ENCODE results near the gene PODXL2.

The PODXL2 gene

DNA sequence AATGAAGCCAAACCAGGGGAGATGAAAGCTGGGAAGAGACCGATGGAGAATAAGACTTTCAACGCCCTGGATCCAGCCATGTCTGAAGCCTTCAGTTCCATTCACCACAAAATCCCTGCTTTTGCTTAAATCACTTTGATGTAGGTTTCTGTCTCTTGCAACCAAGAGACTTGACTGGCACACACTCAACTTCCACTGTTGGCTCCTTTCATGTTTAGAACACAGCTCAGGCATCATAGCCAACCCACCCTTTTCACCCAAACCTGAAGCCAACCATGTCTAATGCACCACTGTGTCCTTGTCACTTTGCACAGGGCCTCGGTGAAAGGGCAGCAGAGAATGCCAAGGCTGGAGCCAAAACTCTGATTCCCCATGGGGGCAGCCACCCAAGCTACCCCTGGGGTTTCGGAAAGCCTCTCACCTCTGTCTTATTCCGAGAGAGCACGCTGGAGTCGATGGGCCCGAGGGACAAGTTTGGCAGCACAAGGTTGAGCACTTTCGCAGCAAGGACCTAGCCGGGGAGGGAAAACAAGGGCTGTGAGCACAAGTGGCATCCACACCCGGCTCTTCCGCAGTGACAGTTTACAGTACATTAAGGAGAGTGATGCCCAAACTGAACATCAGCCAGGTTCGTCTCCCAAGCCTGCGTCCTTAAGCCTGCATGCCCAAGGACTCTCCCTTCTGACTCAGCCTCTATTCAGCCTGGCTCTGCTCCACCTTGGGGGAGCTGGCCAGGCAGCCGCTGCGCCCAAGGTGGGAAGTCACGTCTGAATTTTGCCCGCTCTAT lies 81.4 kb downstream of the PODXL2 start:
- DNase-seq (ENCODE audit: low read depth) = no peak

DNA sequence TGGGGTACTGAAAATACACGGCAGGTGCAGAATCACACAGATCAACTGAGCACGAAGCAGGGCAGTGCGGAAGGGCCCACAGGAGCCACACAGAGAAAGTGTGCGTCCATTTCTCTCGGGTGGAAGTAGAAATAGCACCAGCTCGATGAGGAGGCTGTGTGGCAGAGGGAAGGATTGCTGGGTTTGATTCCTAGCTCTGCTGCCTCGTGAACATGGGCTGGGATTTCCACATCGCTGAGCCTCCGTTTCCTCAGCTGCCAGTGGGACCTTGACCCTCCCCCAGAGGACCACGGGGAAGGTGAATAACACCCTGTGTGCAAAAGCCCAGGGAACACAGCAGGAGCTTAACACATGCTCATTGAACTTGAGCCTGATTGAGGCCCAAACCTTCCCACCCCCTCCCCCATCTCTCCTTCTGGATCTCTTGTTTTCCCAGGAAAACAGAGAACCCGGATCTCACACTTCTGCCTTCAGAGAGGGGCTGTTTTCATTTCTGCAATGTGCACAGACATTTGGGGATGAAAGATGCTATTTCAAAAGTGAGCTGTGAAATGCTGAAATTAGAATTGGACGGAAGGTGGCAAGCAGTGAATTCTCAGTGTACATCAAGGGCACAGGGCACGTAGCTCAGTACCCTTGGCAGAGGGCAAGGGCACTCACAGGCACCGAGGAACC lies 82.2 kb downstream of the PODXL2 start:
- DNase-seq (ENCODE audit: low read depth) = no peak

DNA sequence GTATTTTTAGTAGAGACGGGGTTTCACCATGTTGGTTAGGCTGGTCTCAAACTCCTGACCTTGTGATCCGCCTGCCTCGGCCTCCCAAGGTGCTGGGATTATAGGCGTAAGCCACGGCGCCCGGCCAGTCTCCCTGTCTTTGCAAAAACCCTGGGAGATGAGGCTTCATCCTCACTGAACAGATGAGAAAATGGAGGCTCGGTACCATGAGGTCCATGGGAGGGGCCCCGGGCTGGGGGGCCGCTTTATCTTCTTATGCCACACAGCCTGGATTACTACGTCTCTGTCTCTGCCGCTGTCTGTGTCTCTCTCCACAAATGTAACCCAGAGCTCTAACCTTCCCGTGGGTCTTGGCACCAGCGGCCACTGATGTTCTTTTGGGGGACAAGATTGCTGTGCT lies 82.9 kb downstream of the PODXL2 start:
- DNase-seq (ENCODE audit: low read depth) = no peak

DNA sequence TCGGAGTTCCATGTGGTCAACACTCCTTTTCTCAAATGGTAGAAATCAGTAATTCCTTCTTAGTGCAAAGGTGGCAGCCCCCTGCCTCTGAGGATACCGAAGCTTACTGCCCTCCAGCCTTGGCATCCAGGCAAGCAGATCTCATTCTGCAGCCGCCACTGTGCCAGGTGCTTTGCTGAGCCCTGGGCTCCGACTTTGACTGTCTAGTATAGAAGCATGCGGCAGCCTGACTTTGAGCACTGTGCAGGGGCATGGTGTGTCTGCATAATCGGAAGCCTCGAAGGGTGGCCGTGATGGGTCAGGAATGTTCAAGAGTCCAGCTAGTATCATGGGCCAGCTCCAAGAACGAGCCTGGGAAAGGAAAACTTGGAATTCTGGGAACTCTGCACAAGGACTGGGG lies 83.5 kb downstream of the PODXL2 start:
- no peak for DNase-seq (ENCODE audit: low read depth)

DNA sequence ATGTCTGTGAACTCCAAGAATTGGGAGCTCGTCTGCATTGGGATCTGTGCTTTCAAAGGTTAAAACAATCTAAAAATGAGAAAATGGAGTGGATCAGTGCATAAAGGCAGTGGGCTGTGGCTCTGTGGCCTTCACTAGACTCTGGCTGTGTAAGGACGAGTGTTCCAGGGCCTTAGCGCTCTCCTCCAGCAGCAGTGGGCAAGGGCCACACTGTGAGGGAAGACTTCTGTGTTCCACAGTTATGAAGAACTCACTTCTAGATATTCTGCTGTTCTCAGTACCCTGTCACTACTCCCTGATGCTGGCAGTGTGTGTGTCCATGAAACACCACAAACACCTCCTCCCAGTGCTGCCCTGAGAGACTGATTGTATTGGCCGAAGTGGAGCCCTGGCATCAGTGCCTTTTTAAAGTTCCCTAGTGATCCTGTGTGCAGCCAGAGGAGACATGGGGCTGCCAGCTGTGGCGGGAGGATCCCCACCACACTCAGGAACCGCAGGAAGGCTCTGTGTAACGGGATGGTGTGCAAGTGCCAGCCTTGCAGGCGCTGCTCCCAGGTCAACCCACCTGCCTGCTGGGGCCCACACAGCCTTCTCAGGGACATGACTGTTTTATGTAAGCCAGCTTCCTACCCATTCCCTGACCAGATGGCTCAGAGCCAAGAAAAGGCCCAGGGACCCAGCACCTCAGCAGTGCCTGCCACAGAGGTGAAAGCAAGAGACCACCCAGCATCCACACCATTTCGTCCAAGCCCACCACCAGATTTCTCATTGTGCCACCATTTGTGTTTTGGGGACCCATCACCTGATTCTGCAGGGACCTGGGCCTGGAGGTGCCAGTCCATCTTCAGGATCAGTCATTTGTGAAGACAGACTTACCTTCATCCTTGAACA lies 84.1 kb downstream of the PODXL2 start:
- DNase-seq (ENCODE audit: low read depth) = no peak

DNA sequence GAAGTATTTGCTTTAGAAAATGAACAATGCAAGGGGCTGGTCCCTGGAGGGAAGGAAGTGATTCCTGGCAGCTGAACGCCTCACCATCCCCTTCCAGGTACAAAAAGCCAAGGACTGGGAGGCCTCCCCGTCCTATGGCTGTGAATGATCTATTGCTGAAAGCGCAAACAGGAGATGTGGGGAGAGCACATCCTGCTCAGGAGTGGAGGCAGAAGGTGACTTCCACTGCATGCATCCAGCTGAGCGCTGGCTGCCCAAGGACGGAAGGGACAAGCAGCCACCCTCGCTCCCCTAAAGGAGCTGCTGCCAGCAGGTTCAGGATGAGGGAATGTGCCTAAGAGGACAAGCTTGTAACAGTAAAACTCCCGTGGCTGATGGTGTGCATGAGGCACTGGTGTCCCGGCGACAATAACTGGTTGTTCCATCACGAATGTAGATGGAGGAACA lies 85.2 kb downstream of the PODXL2 start:
- DNase-seq (ENCODE audit: low read depth) = no peak

DNA sequence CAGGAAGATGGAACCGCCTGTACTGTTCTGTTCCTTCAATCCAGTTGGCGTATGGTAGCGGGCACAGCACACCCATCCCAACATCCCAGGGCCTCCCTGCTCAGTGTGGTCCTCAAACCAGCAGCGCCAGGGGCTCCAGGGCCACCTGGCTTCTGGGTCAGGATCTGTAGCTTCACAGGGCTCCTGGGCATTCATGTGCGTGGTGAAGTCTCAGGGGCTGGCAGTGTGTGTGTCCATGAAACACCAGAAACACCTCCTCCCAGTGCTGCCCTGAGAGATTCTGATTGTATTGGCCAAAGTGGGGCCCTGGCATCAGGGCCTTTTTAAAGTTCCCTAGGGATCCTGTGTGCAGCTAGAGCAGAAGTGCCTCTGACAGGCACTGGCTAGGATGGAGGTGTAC lies 85.9 kb downstream of the PODXL2 start:
- no peak for DNase-seq (ENCODE audit: low read depth)

DNA sequence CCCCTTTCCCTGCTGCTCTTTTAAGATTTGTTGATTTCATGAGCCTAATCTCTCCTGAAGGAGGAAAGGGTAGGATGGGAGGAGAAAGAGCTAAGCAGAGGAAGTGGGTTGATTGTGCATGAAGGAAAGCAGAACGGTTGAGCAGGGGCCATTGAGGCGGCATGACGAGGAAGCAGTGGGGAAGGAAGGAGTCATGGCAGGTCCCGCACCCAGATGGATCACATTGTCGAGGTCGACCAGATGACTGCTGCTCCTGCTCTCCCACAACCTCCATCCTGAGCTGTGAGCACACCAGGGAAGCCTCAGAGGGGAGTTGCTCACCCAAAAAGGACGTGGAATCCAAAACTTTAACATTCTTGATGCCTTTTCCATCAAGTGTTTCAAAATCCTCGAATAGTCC lies 86.5 kb downstream of the PODXL2 start:
- no peak for DNase-seq (ENCODE audit: low read depth)

DNA sequence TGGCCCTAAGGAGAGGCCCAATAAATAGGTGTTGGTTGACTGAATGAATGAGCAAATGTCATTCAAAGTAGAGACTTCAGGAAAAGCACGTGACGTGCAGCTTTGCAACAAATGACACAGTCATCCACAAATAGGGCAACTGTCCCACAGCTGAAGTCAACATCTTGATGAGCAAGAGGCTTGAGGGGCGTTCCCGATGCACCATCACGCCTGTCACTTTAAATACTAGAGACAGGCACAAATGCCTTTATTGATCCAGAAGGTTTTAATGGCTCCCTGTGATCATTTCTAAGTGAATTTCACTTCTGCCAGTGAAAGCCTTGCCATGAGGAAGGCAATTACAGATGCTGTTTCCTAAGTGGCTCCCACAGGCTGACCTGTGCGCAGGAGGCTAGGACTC lies 87.4 kb downstream of the PODXL2 start:
- DNase-seq (ENCODE audit: low read depth) = no peak

DNA sequence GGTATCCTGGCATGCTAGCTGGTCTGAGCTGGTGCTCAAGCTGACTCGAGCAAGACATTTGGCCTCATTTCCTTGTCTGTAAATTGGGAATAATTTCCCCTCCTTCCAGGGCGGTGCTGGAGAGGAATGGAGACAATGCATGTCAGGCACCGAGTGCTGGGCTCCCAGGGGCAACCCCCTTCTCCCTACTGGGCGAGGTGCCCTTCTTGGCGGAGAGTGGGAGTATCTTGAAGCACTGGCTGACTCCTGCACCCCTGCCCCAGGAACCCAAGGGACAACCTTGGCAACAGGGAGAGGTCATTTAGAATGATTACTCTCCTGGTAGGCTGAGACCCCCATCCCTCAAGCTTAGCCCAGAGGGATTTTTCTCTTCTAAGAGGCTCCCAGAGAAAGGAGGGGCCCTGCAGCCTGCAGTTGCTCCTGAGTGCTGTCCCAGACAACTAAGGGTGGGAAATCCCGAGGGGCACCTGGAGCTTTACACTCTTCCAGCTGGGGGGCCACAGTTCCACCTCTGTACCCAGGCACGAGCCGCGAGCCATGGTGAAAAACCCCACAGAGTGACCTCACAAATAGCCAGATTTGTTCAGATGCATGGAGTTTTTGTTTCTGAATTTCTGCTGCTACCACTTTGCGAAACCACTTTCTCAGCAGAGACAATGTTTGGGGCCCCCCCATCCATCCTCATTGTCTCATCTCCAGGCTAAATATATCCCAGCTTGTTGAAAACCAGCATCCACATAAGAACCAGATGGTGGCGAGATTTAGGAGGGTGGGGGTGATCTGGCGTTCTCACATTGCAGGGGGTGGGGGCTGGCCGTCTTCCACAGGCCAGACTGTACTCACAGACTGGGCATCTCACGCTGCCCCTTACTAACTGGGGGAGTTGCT lies 88.6 kb downstream of the PODXL2 start:
- no peak for DNase-seq (ENCODE audit: low read depth)

DNA sequence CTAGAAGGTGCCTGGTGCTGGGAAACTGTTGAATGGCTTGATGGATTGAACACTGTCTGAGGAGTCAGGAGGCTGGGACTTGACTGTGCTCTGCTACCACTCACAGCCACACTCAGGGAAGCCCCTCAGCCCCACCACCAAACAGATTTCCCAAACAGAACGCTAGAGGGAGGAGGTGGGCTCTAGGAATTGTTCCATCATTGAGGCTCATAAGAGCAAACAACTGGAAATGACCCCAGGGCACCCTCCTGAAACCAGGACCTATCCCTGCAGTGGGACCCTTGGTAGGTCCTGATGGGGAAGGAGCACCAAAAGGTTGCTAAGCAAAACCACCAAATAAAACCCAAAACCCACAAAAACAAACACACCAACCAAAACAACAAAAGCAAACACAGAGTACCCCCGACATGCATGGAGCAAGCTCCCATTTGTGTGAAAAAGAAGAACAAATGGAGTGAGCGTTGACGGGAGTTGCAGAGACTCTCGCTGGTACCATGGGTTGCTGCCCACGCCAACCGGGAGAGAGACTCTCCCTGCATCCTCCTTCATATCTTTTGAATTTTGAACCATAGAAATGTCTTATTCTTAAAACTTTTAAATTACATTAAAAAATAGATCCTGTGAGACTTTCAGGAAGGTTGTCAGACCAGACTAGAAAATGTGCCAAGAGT lies 89.4 kb downstream of the PODXL2 start:
- DNase-seq (ENCODE audit: low read depth) = no peak

DNA sequence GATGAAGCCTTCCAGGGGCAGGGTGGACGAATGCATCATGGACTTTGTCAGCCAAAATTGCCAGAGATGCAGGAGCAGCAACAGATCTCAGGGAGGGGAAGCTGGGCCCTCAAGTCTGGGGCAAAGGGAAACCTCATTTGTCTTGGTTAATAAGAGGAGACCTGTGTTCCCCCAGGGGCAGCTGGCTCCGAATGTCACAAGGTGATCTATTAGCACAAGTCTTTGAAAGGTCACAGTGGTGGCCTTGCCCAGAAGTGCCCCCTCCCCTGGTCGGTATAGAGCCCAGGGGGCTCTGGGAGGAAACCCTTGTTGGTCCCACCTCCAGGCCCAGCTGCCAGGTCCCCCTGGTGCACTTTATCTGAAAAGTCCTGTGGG lies 89.9 kb downstream of the PODXL2 start:
- DNase-seq (ENCODE audit: low read depth) = no peak

DNA sequence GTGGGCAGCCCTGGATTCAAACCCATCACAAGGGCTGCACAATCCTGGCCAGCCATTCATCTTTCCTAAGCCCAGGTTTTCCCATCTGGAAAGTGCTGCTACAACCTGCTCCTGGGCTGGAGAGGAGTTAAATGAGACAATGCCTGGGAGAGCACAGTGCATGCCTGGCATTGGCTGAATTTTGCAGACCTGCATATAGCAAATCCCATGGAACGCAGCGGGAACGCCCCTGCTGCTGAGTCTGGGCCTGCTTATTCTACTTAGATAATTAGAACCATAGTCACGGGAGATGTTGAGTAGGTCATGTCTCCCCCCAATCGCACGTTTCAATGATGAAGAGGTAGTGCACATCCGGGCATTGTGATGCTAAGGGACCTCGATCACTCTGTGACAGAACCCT lies 90.4 kb downstream of the PODXL2 start:
- DNase-seq (ENCODE audit: low read depth) = no peak

DNA sequence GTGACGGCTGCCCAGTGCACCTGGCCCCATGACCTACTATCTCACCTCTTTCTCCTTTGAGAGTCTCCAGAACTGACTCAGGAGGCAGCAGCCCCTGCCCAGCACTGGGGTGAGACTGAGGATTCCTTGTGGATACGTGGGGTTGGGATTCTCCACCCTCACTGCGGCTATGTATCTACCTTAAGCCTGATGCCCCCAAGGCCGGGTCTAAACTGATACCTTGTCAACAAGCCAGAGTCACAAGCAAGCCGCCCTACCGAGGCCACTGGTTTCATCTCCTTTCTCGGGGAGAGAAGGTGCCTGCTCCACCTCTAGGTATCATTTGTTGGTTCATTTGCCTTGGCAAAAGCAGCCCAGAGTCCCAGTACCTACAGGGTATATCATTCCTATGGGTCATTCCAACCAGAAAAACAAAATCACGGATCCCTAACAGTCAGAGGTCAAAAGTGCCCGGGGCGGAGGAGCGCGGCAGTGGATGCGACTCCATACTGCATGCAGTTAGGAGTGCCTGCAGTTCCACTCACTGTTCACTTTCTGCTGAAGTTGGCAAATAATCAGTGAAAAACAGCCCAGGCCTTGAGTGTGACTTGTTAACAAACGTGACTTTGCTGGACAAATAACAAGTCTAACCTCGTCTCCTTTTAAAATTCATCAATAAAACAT lies 91.3 kb downstream of the PODXL2 start:
- no peak for DNase-seq (ENCODE audit: low read depth)

DNA sequence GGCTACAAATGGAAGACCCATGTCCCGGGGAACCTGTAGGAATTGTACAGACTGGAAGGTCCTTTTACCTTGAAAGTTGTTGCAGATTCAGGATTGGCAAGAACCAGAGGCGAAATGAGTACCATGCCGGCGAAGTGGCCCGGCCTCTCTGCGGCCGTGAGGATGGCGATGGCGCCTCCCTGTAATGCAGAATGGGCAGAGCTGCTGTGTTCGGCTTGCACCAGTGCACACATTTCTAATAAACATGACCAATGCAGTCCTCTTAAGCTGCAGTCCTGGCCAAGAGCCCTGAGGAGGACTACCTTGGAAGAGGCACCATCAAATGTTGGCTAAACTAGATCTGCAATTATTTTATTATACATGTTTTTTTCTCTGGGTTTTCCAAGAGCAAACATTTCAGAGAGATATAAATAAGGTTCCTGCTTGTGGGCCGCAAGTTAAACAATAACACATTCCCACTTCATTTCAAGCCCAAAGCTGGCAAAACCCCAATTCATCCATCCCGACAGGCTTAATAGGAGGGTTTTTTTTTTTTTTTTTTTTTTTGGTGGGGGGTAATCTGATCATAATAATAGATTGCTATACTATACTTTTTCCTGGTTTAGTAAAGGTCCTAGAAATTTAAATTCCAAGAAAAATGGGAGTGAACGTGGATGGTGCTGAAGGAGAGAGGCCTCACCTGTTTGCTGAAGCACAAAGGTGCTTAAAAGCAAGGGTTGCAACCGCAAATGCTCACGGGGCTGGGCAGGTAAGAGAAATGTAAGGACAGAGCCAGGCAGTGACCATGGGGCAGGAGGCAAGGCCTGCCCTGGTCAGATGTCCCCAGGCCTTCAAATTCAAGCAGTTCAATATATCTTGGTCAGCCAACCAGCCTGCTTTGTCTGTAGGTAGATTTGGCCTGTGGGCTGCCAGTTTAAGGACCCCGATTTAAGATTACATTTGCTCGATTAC lies 92.3 kb downstream of the PODXL2 start:
- no peak for DNase-seq (ENCODE audit: low read depth)

DNA sequence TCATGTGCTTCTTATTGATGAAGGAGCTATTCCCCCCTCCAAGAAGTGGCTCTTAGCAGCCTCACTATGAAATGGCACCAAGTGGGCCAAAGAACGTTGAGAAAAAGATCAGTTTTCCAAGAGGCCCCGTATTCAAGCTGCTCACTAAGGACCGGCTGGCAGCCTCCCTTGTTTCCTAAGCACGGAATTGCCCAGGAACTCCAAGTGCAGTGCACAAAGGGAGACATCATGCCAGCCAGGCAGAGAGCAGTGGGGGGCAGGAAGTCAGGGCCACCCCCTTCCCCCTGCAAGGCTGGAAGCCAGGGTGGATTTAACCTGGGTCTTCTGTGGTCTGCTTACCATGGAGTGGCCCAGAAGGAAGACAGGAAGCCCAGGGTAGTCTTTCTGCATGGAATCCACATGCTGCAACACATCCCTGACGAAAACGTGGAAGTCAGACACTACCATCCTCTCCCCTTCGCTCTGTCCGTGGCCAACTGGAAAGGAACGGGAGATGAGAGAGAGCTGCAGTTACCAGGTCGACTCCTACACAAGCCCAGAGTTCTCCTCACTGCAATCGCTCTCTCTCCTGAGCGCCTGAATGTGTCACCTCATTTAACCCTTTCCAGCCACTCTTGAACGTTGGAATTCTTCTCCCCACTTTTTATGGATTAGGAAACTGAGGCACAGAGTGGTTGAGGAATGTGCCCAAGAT lies 93.3 kb downstream of the PODXL2 start:
- no peak for DNase-seq (ENCODE audit: low read depth)

Measured in activated T-helper 1 cell treated with Interleukin-2 at 50 U/mL for 16 hours (primary cell).